Dedifferentiated amniotic fluid mesenchymal stem cell (primary cell): ENCODE data around the gene BSCL2.
"Not testable (repeated sequence)": the region's sequence is repeated elsewhere in the genome, so short reads cannot be mapped to it uniquely, and the experiment has no call there.

Experiments used
- DNase-seq: peaks from one replicate; pipeline ENCODE4 v3.0.0-alpha.2; 2016; ENCODE audit errors: extremely low spot score

BSCL2 gene

GRCh38 chr11:62656796-62657429 is 50.3 kb downstream of the BSCL2 start:
- no peak for DNase-seq

GRCh38 chr11:62654297-62654696 is 52.9 kb downstream of the BSCL2 start:
- no peak for DNase-seq

GRCh38 chr11:62652161-62653006 is 54.8 kb downstream of the BSCL2 start:
- DNase-seq: no peak

GRCh38 chr11:62650283-62650682 is 56.9 kb downstream of the BSCL2 start:
- not testable (repeated sequence) for DNase-seq

- no peak for DNase-seq
Observed at GRCh38 chr11:62649486-62649885, 57.7 kb downstream of the BSCL2 start.

- no peak for DNase-seq
Observed at GRCh38 chr11:62648967-62649364, 58.3 kb downstream of the BSCL2 start.

GRCh38 chr11:62648185-62648966 is 58.8 kb downstream of the BSCL2 start:
- DNase-seq: no peak

GRCh38 chr11:62647609-62648005 is 59.6 kb downstream of the BSCL2 start:
- DNase-seq: no peak

- no peak for DNase-seq
Observed at GRCh38 chr11:62646825-62647608, 60.2 kb downstream of the BSCL2 start.

- DNase-seq: peak; percentile 99
Observed at GRCh38 chr11:62645946-62646824, 61.0 kb downstream of the BSCL2 start, which contains the start of gene GANAB. TSS of gene GANAB (minus strand) at chr11:62646613. CDS start at chr11:62646599, 14 bp downstream.

- no peak for DNase-seq
Observed at GRCh38 chr11:62645671-62645945, 61.6 kb downstream of the BSCL2 start.

GRCh38 chr11:62644220-62644619 is 63.0 kb downstream of the BSCL2 start:
- DNase-seq: no peak
